Measurements from ENCODE around the gene RALGDS.

The RALGDS gene

GRCh38 chr9:133151041-133151440 is 30.0 kb upstream of the RALGDS start:
- no peak for DNase-seq (ENCODE audit: low spot score)

DNA sequence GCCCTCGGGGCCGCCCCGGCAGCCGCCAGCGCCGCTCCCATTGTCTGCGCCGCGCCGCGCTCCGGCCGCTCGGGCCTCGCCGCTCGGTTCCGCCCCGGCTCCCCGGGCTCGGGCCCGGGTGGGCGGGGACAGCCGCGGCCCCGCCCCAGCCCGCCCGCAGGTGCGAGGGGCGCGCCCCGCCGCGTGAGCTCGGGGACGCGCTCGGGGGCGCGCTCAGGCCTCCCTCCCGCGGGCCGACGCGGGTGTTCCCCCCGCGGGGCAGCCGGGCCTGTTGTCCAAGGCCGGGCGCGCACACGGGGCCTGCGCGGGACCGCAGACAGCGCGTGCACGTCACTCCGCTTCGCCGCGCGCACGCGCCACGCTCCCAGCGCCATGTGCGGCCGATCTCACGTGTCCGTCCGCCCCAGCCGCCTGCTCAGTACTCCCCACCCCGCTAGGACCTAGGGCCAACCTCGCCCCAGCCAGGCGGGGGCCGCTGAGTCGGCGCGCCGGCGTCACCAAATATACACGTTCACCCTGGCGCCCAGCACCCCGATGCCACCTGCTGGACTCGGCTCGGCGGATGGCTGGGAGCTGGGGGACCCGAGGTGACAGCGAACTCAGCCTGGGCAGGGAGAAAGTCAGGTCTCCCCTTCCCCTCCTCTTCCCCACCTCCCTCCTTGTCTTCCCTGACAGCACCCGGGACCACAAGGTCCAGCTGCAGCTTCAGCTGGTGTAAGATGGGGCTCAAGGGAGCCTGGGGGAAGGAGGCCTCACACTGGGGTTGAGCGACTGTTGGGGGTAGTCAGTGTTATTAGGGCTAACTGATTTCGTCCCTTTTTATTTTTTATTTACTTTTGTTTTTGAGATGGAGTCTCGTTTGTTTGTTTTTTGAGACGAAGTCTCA is 28.3 kb upstream of the RALGDS start:
- DNase-seq (ENCODE audit: low spot score) = peak; percentile 96

DNA sequence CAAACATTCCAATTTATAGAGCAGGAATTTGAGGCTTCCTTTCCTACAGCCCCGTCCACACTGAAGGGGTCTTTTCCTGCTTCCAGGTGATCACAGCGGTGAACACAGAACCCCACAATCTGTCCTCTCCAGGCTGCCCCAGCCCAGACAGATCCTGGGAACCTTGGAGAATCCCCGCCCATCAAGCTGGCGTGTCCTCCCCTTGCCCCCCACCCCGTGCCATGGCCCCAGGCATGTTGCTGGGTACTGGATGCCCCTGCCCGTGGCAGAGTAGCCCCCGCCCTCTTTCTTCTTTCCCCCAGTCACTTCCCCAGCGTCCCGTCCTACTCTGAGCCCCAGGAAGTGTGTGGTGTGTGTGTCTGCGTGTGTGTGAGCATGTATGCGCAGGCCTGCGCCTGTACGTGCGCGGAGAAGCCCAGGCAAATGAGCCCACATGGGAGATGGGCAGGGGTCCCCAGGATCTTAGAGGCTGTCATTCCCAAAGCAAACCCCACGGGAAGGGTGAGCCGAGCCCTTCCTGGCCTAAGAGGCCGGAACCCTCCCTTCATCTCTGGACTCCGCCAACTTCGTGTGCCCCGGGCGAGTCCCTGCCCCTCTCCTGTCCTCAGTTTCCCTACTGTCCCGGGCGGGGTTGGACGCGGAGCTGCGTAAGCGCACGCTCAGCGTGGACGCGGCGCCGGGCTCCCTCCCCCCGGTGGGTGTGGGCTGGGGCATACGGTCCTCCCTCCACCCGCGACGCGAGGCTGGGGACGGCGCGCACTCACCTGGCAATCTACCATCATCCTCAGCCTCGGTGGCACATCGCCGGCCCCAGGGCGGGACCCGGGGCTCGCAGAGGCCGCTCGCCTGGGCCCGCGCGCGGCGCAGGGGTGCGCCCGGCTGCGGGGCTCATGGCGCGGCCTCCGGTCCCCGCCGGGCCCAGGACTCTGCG is 27.4 kb upstream of the RALGDS start:
- DNase-seq (ENCODE audit: low spot score) = no peak

- peak; percentile 92 for DNase-seq (ENCODE audit: low spot score)
These were observed 26.6 kb upstream of the RALGDS start for GRCh38 chr9:133147412-133148198.

DNA sequence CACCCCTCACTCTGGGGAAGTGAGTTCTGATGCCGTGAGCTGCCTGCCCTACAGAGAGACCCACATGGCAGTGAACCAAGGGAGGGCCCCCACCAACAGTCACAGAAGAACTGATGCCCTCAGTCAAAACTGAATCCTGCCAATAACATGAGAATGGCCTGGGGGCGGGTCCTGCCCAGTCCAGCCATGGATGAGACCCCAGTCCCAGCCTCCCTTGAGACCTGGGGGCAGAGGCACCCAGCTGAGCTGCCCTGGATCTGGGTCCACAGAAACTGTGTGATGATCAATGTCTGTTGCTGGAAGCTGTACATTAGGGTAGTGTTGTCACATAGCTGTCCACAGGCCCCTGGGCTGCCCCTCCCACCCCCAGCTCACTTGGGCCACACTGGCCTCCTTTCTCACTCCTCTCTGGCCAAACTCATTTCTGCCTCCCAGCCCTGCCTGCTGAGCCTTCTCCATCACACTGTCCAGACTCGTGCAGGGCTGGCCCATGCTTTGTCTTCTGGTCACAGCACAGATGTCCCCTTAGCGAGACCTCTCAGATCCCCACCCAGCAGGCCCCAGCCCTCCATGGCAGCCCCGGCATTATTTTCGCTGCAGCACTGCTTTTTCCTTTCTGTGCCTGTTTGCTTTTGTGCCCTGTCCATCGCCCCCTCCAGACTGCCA is 25.8 kb upstream of the RALGDS start:
- DNase-seq (ENCODE audit: low spot score) = no peak

DNA sequence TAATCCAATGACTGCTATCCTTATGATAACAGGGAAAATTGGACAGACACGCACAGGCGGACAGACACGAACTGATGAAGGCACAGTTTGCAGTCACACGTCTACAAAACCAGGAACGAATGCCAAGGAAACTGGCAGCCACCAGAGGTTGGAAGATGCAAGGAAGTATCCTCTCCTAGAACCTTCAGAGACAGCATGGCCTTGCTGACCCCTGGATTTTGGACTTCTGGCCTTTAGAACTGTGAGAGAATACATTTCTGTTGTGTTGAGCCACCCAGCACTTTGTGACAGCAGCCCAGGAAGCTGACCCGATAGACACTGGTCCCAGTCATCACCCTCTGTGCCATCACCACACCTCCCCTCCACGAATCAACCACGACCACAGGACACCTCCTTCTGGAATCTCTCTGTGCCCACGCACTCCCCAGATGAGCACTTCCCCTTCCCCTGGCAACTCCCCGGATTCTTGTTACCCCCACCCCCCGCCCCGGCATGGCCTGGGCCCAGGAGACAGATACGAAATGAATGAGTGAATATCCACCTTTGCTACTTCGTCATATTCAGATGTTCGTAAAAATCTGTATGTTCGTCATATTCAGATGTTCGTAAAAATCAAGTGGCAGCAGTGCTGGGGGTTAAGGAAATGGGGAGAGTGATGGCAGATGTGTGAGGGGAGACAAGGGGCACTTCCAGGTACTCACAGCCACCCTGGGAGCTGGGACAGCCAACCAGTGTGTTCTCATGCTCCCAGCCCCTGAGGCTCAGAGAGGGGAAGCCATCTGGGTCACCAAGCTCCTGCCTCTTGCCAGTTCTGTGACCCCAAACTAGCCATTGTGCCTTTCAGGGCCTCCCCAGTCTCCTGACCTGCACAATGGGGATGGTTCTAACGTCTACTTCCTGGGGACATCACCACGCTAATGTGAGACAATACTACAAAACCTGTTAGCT is 24.1 kb upstream of the RALGDS start:
- no peak for DNase-seq (ENCODE audit: low spot score)

DNA sequence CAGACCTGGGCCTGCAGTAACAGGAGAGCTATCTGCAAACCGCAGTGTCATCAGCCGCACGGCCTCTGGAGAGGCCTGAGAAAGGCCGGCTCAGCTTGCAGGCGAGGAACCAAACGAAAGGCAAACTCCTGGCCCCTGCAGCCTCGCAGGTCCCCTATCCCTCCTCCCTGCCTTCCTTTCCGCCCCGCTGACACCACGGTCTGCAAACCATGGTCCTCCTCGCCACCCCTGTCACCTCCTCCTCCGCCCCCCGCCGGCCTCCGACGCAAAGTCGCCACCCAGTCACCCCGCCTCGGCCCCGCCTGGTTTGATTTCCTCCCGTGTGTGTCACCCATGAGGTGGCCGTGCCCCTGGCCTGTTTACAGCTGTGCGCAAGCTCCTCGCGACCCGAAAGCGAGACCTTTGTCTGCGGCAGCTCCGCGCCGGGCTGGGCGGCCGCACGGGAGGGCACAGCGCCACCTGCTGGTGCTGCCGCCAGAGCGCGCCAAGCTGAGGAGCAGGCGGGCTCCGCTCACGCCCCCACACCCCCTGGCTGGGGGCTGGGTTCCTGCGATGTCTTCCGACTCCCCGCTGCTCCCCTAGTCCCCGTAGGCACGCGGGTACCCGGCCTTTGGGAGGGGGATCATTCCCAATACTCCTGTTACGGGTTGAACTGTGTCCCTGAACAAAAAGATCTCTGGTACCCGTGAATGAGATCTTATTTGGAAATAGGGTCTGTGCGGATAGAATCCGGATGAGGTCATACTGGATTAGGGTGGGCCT is 23.3 kb upstream of the RALGDS start:
- peak; percentile 98 for DNase-seq (ENCODE audit: low spot score)

GRCh38 chr9:133143639-133144141 is 22.6 kb upstream of the RALGDS start:
- DNase-seq (ENCODE audit: low spot score) = no peak

- DNase-seq (ENCODE audit: low spot score) = no peak
These were observed 21.9 kb upstream of the RALGDS start for GRCh38 chr9:133142684-133143622.

GRCh38 chr9:133141833-133142595 is 21.0 kb upstream of the RALGDS start:
- no peak for DNase-seq (ENCODE audit: low spot score)

DNA sequence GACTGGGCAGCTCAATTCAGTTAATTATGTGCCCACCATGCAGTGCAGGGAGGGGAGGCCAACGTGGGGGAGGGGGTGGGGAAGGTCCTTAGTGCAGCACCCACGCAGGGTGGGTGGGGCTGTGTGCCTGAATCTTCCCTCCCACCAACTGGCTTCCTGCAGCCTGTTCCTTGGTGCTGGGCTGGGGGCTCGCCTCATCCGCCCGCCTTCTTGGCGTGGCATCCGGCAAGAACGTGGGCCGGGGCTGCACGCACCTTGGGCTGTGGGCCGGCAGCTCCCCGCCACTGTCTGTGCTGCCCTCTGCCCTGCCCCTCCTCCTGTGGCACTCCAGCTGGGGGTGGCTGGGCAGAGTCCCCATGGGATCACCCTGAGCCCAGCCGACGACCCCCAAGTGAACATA is 19.6 kb upstream of the RALGDS start:
- no peak for DNase-seq (ENCODE audit: low spot score)

DNA sequence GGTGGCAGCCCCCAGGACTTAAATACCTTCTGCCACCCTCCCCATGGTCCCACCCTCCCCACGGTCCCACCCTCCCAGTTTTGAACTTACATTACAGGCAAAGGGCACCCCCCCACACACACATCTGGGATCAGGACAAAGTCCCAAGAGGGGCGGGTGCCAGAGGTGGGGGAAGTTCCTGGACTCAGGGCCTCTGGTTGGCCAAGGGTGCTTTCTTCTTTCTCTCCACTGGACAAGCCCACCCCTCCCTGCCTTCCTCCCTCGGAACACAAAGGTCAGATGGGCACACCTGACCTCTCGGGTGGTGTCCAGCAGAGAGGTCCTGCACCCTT is 19.1 kb upstream of the RALGDS start:
- no peak for DNase-seq (ENCODE audit: low spot score)

DNA sequence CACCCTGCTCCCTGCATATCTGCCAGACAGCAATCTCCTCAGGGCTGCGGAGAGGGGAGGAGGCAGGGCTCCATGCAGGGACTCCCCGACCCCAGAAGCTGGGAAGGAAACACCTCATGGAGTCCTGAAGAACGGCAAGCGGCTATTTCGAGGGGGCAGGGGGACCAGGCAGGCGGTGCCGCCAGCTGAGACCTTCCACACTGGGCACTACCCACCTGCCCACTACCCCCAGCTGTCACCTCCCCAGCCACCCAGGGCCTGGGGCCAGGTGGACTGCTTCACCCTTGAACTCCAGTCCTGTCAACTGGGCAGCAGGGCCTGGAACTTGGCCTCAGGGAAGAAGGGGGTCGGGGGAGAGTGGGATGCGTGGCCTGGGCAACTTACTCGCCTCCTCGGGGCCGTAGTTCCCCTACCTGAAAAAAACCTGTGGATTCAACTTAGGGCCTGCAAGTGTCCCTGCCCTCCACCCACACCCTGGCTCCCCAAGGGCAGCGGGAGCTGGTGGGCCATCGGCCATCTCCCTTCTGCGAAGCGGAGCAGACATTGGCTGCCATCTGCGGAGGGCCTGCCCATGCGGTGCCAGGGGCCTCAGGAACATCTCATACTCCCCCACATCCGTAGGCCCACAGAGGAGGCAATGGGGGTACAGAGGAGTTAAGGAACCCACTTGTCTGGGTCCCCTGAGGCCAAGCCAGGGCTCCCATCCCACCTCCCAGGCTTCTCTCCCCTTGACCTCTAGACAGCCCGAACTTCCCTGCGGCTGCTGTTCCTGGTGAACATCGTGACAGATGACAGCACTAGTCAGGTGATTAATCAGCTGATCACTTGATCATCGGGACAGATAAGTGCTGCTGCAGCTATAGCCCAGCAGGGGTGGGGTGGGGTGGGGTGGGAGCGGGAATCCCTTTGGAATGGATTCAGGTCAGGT is 18.5 kb upstream of the RALGDS start:
- DNase-seq (ENCODE audit: low spot score) = no peak

- no peak for DNase-seq (ENCODE audit: low spot score)
These were observed 16.6 kb upstream of the RALGDS start for GRCh38 chr9:133137451-133138231.

DNA sequence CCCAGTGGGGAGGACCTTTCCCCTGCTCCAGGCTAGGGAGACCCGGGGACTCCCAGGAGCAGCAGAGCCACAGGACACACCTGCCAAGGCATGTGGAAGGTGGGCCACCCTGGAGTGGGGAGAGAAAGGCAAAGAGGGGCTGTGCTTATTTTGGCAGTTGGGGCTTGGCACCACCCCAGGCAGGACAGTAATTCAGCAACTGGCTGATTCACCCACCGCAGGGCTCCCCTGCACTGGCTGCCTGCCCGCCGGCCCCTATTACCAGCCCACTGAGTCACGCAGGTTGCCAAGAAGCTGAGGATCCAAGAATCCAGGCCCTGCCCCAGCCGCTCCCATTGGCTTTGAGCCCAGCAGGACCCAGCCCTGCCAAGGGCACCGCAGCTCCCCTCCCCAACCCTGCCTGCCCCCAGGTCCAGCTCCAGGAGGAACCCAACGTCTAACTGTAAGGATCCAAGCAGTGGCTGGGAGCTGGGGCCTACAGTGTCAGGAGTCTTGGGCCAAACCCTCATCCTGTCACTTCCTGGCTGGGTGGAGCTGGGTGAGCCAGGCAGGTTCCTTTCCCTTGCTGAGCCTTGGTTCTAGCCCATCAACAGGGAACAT is 14.2 kb upstream of the RALGDS start:
- DNase-seq (ENCODE audit: low spot score) = no peak
